ENCODE results near the gene ACOXL.

- no peak for TF ChIP-seq POLR2A (IDR thresholded peaks at IDR 0.05)
- TF ChIP-seq, protein P1, sequence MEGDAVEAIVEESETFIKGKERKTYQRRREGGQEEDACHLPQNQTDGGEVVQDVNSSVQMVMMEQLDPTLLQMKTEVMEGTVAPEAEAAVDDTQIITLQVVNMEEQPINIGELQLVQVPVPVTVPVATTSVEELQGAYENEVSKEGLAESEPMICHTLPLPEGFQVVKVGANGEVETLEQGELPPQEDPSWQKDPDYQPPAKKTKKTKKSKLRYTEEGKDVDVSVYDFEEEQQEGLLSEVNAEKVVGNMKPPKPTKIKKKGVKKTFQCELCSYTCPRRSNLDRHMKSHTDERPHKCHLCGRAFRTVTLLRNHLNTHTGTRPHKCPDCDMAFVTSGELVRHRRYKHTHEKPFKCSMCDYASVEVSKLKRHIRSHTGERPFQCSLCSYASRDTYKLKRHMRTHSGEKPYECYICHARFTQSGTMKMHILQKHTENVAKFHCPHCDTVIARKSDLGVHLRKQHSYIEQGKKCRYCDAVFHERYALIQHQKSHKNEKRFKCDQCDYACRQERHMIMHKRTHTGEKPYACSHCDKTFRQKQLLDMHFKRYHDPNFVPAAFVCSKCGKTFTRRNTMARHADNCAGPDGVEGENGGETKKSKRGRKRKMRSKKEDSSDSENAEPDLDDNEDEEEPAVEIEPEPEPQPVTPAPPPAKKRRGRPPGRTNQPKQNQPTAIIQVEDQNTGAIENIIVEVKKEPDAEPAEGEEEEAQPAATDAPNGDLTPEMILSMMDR (IDR thresholded peaks at IDR 0.05), result no peak
These were observed 246.5 kb downstream of the ACOXL start for GRCh38 chr2:110978756-110979470.
